ENCODE results near the gene ARL6IP5.

The ARL6IP5 gene

GRCh38 chr3:69119681-69120080, 34.9 kb downstream of the ARL6IP5 start:
- no peak for DNase-seq

- DNase-seq = peak; percentile 73
Observed at GRCh38 chr3:69120879-69121464, 36.2 kb downstream of the ARL6IP5 start.

- no peak for DNase-seq
Observed at GRCh38 chr3:69121513-69121912, 36.8 kb downstream of the ARL6IP5 start.

- DNase-seq = no peak
Observed at GRCh38 chr3:69121950-69122349, 37.2 kb downstream of the ARL6IP5 start.

- no peak for DNase-seq
Observed at GRCh38 chr3:69122403-69122802, 37.7 kb downstream of the ARL6IP5 start, which contains the start of gene LMOD3. LMOD3 (minus strand) TSS chr3:69122595; CDS start chr3:69122386, 209 bp downstream.

GRCh38 chr3:69126216-69126615, 41.5 kb downstream of the ARL6IP5 start:
- DNase-seq = no peak

GRCh38 chr3:69126999-69127398, 42.3 kb downstream of the ARL6IP5 start:
- DNase-seq = no peak

- DNase-seq = no peak
Observed at GRCh38 chr3:69128509-69128908, 43.8 kb downstream of the ARL6IP5 start.

GRCh38 chr3:69129531-69129930, 44.8 kb downstream of the ARL6IP5 start:
- no peak for DNase-seq

- DNase-seq = no peak
Observed at GRCh38 chr3:69130689-69131088, 46.0 kb downstream of the ARL6IP5 start.

- DNase-seq = no peak
Observed at GRCh38 chr3:69137005-69137404, 52.3 kb downstream of the ARL6IP5 start.

- no peak for DNase-seq
Observed at GRCh38 chr3:69137412-69137811, 52.7 kb downstream of the ARL6IP5 start.

GRCh38 chr3:69141313-69141712, 56.6 kb downstream of the ARL6IP5 start:
- DNase-seq = no peak

- DNase-seq = no peak
Observed at GRCh38 chr3:69142090-69142489, 57.4 kb downstream of the ARL6IP5 start.

GRCh38 chr3:69142797-69143454, 58.2 kb downstream of the ARL6IP5 start:
- DNase-seq = no peak

GRCh38 chr3:69143612-69144011, 58.9 kb downstream of the ARL6IP5 start:
- no peak for DNase-seq

- DNase-seq = no peak
Observed at GRCh38 chr3:69144631-69145245, 60.0 kb downstream of the ARL6IP5 start.

- no peak for DNase-seq
Observed at GRCh38 chr3:69145688-69146087, 61.0 kb downstream of the ARL6IP5 start.

GRCh38 chr3:69149586-69149985, 64.8 kb downstream of the ARL6IP5 start:
- no peak for DNase-seq
